H9 (cell line): Measurements from ENCODE around the gene EFL1. TPM values are rescaled to one million over a fixed set of nuclear protein-coding genes. Genes with fewer than 3 reads are reported as not detected.

Experiments
- DNase-seq: peaks from one replicate; pipeline ENCODE4 v3.0.0-alpha.2; 2017
- H2AFZ ChIP-seq: one replicate; pipeline ENCODE4 v1.6.1; 2013; ENCODE audit warnings: mild to moderate bottlenecking, low read length, control low read depth, moderate library complexity
- H2AK5ac ChIP-seq: 2 replicates; pipeline ENCODE4 v1.6.1; 2013; ENCODE audit warnings: low read length, control low read depth, mixed read lengths; ENCODE audit not compliant: insufficient read length
- H2BK120ac ChIP-seq: one replicate; pipeline ENCODE4 v1.6.1; 2013; ENCODE audit warnings: low read depth, mild to moderate bottlenecking, low read length, control low read depth, inconsistent platforms; ENCODE audit not compliant: poor library complexity, severe bottlenecking
- H2BK12ac ChIP-seq: 2 replicates; pipeline ENCODE4 v1.6.1; 2013; ENCODE audit warnings: low read length, control low read depth, mixed read lengths, low read depth; ENCODE audit not compliant: insufficient read length
- H2BK15ac ChIP-seq: 2 replicates; pipeline ENCODE4 v1.6.1; 2013; ENCODE audit warnings: low read depth, low read length, control low read depth
- H2BK20ac ChIP-seq: one replicate; pipeline ENCODE4 v1.6.1; 2013; ENCODE audit warnings: low read depth, mild to moderate bottlenecking, low read length, control low read depth, inconsistent platforms; ENCODE audit not compliant: poor library complexity, severe bottlenecking
- H2BK5ac ChIP-seq: 2 replicates; pipeline ENCODE4 v1.6.1; 2013; ENCODE audit warnings: low read length, control low read depth, mixed read lengths; ENCODE audit not compliant: insufficient read length
- H3K14ac ChIP-seq: 2 replicates; pipeline ENCODE4 v1.6.1; 2013; ENCODE audit warnings: low read length, control low read depth; ENCODE audit not compliant: insufficient read depth
- H3K18ac ChIP-seq: 2 replicates; pipeline ENCODE4 v1.6.1; 2013; ENCODE audit warnings: low read depth, mild to moderate bottlenecking, mixed read lengths, low read length, control low read depth; ENCODE audit not compliant: insufficient read length
- H3K23ac ChIP-seq: 2 replicates; pipeline ENCODE4 v1.6.1; 2013; ENCODE audit warnings: low read length, control low read depth, mixed read lengths, low read depth; ENCODE audit not compliant: insufficient read length
- H3K23me2 ChIP-seq: 2 replicates; pipeline ENCODE4 v1.6.1; 2013; ENCODE audit warnings: low read depth, mild to moderate bottlenecking, mixed read lengths, low read length, control low read depth; ENCODE audit not compliant: insufficient read length, poor library complexity, severe bottlenecking
- H3K27ac ChIP-seq: 2 replicates; pipeline ENCODE4 v1.5.1; 2013; ENCODE audit warnings: low read length, control low read depth, mixed read lengths, low read depth; ENCODE audit not compliant: insufficient read length
- H3K27me3 ChIP-seq: 2 replicates; pipeline ENCODE4 v1.6.1; 2013; ENCODE audit warnings: low read length, control low read depth, inconsistent platforms; ENCODE audit not compliant: insufficient read depth
- H3K4ac ChIP-seq: 2 replicates; pipeline ENCODE4 v1.6.1; 2013; ENCODE audit warnings: low read depth, mild to moderate bottlenecking, control low read depth, inconsistent platforms, low read length, moderate library complexity
- H3K4me1 ChIP-seq: 2 replicates; pipeline ENCODE4 v1.6.1; 2013; ENCODE audit warnings: low read length, control low read depth, inconsistent platforms; ENCODE audit not compliant: insufficient read depth
- H3K4me2 ChIP-seq: 2 replicates; pipeline ENCODE4 v1.6.1; 2013; ENCODE audit warnings: low read length, control low read depth, mixed read lengths; ENCODE audit not compliant: insufficient read length, insufficient read depth
- H3K56ac ChIP-seq: 2 replicates; pipeline ENCODE4 v1.6.1; 2013; ENCODE audit warnings: low read depth, mild to moderate bottlenecking, mixed read lengths, low read length, control low read depth; ENCODE audit not compliant: insufficient read length
- H3K79me1 ChIP-seq: 2 replicates; pipeline ENCODE4 v1.6.1; 2013; ENCODE audit warnings: low read depth, mild to moderate bottlenecking, moderate library complexity, low read length, control low read depth, inconsistent platforms; ENCODE audit not compliant: insufficient read depth, poor library complexity, severe bottlenecking
- H3K79me2 ChIP-seq: 2 replicates; pipeline ENCODE4 v1.6.1; 2013; ENCODE audit warnings: low read length, control low read depth, inconsistent platforms; ENCODE audit not compliant: insufficient read depth
- H3K9ac ChIP-seq: 2 replicates; pipeline ENCODE4 v1.6.1; 2013; ENCODE audit warnings: low read length, control low read depth, mixed read lengths; ENCODE audit not compliant: insufficient read length; ENCODE audit errors: extremely low read depth
- H3K9me3 ChIP-seq: one replicate; pipeline ENCODE4 v1.6.1; 2013; ENCODE audit warnings: low read depth, low read length, inconsistent platforms; ENCODE audit not compliant: control insufficient read depth
- H3T11ph ChIP-seq: one replicate; pipeline ENCODE4 v1.6.1; 2013; ENCODE audit warnings: mild to moderate bottlenecking, low read length, control low read depth, inconsistent platforms
- H4K20me1 ChIP-seq: one replicate; pipeline ENCODE4 v1.6.1; 2013; ENCODE audit not compliant: control insufficient read depth, insufficient read length, insufficient read depth
- H4K5ac ChIP-seq: 2 replicates; pipeline ENCODE4 v1.6.1; 2013; ENCODE audit warnings: low read depth, mild to moderate bottlenecking, mixed read lengths, low read length, control low read depth; ENCODE audit not compliant: insufficient read length
- H4K8ac ChIP-seq: replicated peaks from 2 replicates; pipeline ENCODE4 v1.6.1; 2013; ENCODE audit warnings: low read length, control low read depth, mixed read lengths, low read depth; ENCODE audit not compliant: insufficient read length
- H4K91ac ChIP-seq: 2 replicates; pipeline ENCODE4 v1.6.1; 2013; ENCODE audit warnings: low read depth, mild to moderate bottlenecking, moderate library complexity, mixed read lengths, low read length, control low read depth; ENCODE audit not compliant: insufficient read length
- H3K27ac Mint-ChIP-seq, 3 experiments: 2 replicates in 2 of 3; 3 replicates in 1 of 3; pipeline ENCODE4 v1.8.0; 2020 to 2021; ENCODE audit warnings: mixed read lengths in 3 of 3, mild to moderate bottlenecking in 1 of 3, moderate library complexity in 1 of 3
- H3K27me3 Mint-ChIP-seq: 2 replicates; pipeline ENCODE4 v1.8.0; 2021; ENCODE audit warnings: low read depth, mild to moderate bottlenecking, moderate library complexity, mixed read lengths
- H3K36me3 Mint-ChIP-seq, 3 experiments: 2 replicates in 2 of 3; 3 replicates in 1 of 3; pipeline ENCODE4 v1.8.0; 2020 to 2021; ENCODE audit warnings: low read depth in 3 of 3, mixed read lengths in 3 of 3; ENCODE audit not compliant: insufficient read depth in 1 of 3
- H3K4me1 Mint-ChIP-seq, 2 experiments: 2 replicates each; pipeline ENCODE4 v1.8.0; 2020; ENCODE audit warnings: mixed read lengths in 2 of 2
- H3K4me3 Mint-ChIP-seq, 2 experiments: 2 replicates in 1 of 2; 3 replicates in 1 of 2; pipeline ENCODE4 v1.8.0; 2020 to 2021; ENCODE audit warnings: mild to moderate bottlenecking in 2 of 2, mixed read lengths in 2 of 2, moderate library complexity in 1 of 2
- H3K9me3 Mint-ChIP-seq, 2 experiments: 2 replicates in 1 of 2; 3 replicates in 1 of 2; pipeline ENCODE4 v1.8.0; 2020; ENCODE audit warnings: mild to moderate bottlenecking in 2 of 2, mixed read lengths in 2 of 2, moderate library complexity in 1 of 2
- CTCF ChIP-seq: fragments of 200-600 bp; sonication (generic); conservative IDR thresholded peaks from 3 replicates; pipeline ENCODE4 v1.8.0; 2021; ENCODE audit warnings: antibody characterized with exemption, mild to moderate bottlenecking
- WGBS: extraction: QIAGEN DNeasy Blood & Tissue Kit; methylation state at CpG from one replicate; pipeline ENCODE4 v1.1.7; 2013; ENCODE audit warnings: missing lambda C conversion rate, low lambda C conversion rate, mixed read lengths; ENCODE audit not compliant: insufficient read length; ENCODE audit errors: extremely low coverage; 5-methylcytosine and 5-hydroxymethylcytosine counted together
- total RNA-seq: library from RNA; stranded (reverse); gene quantifications from 2 replicates; pipeline ENCODE4 v1.2.1, GENCODE V29; 2021

Gene EFL1
- total RNA-seq, 1 experiment from 2014 or later: 29.4 TPM

- Histone ChIP-seq H3K4me2 (no peak overlapping the region), H2AK5ac (no peak overlapping the region), H4K91ac (no peak overlapping the region), H3K9ac (no peak overlapping the region), H3K79me1 (no peaks in the 10 kb centered on the region), H3K79me2 (no peaks in the 10 kb centered on the region), H2BK120ac (no peak overlapping the region), H2BK5ac (no peak overlapping the region), H3K4me1 (no peaks in the 10 kb centered on the region), H3K27ac (no peak overlapping the region), H3K23me2 (no peaks in the 10 kb centered on the region), H3K18ac (no peak overlapping the region), H3K56ac (no peak overlapping the region), H3K23ac (no peak overlapping the region), H3K14ac (no peak overlapping the region; the same call in 1 of the 2 replicates), H3K4ac (no peak overlapping the region), H3K27me3 (no peaks in the 10 kb centered on the region), H2BK20ac (no peak overlapping the region), H2BK12ac (no peak overlapping the region), H2AFZ (no peak overlapping the region), H3T11ph (no peak overlapping the region), H2BK15ac (no peak overlapping the region), H4K8ac (no peak overlapping the region), H4K20me1 (no peaks in the 10 kb centered on the region), H4K5ac (no peak overlapping the region), H3K9me3 (no peaks in the 10 kb centered on the region)
- Mint-ChIP-seq H3K4me3 (no peak overlapping the region), H3K4me1 (no peaks in the 10 kb centered on the region), H3K27me3 (peaks cover 3% of the 10 kb centered on the region; the same call in 1 of the 2 replicates), H3K9me3 (no peaks in the 10 kb centered on the region), H3K27ac (no peak overlapping the region; a peak in 2 of 7 replicates), H3K36me3 (no peaks in the 10 kb centered on the region)
- no CpG with 5 or more reads among the region's 3 CpGs for WGBS
- no peak for TF ChIP-seq CTCF
- DNase-seq: no peak
Observed at GRCh38 chr15:82118040-82118439, 144.5 kb downstream of the EFL1 start.
